RKO (cell line): ENCODE measurements around the gene CELA3A.
"Not testable (repeated sequence)": the region's sequence is repeated elsewhere in the genome, so short reads cannot be mapped to it uniquely, and the experiment has no call there.

Experiments used
- DNase-seq: peaks from one replicate; pipeline ENCODE4 v3.0.0-alpha.2; 2016; ENCODE audit warnings: low spot score

The CELA3A gene

DNA sequence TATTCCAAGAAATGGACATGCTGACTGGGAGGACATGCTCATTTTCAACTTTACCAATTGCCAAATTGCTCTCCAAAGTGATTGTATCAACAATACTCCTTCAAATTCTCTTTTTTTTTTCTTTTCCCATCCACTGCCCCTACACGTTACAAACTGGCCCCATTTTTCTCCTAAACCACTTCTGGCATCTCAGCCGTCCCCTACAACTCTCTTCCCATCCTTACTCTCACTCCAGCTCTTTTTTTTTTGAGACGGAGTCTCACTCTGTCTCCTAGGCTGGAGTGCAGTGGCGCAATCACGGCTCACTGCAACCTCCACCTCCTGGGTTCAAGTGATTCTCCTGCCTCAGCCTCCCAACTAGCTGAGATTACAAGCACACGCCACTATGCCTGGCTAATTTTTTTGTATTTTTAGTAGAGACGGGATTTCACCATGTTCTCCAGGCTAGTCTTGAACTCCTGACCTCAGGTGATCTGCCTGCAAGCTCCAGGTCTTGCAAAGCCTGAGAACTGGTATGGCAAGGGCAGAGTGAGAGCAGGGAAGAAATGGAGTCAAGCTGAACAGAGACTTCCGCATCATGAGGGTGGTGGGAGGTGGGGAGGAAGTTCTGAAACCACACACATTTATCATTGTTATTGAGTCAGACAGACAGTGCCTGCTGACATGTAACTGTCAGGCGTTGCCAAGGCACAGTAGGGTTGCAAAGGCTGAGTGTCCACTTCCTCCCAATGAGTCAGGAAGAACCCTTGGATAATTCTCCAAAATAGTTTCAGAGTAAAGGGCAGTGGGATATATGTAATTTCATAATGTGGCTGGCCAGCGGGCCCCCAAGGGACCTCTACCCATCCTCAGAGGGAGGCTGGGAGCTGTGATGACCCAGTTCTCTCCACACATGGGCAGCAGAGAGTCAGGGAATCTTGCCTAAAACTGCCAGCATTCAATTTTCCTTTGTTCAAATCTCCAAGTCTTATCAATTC is 17.4 kb downstream of the CELA3A start:
- DNase-seq = peak; percentile 98

DNA sequence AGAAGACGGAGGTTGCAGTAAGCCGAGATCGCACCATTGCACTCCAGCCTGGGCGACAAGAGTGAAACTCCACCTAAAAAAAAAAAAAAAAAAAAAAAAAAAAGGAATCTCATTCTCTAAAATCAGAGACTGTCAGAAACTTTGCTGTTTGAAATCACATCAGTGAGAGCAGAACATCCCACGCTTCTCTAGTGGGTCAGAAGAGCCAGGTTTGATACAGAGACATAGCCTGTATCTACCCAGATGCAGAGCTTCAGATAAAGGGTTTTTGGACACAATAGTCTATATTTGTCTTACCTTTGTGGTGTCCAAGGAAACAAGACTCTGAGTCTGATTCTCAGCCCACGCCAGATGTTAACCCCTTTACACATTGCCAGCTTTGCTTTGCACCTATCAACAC is 19.6 kb downstream of the CELA3A start:
- no peak for DNase-seq

- peak; percentile 86 for DNase-seq
Observed at GRCh38 chr1:22024485-22025367, 23.3 kb downstream of the CELA3A start.

DNA sequence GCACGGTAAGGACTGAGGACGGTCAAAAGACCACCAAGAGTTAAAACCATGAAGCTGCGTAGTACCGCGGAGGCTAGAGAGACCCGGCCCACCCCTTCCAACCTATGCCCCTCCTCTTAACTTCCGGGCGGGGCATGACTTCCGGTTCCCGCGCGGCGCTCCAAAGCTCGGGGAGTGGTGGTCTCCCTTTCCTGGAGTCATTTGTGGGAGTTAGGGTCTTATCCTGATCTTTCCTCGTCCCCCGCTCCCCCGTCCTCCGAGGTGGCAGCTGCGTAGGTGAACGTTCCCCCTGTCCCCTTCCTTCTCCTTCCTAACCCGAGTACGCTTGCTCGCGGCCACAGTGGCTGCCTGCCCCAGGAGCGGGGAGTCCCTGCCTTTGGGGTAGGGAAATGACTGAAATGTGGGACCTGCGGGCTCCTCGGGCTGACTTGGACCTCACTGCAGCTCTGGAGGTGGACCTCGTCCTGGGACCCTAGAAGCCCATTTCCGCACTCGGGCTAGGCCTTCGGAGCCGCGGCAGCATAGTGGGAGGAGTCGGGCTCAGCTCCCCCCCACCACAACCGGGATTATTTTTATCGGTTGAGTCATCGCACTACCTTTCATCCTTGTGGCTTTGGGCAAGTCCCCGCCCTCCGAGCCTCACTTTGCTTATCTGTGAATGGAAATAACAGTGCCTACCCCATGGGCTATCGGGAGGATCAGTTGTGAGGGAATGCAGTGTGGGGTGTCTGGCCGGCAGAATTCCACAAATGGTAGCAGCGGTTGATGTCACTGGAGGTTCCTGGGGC is 24.1 kb downstream of the CELA3A start:
- DNase-seq = peak; percentile 95

GRCh38 chr1:22026924-22027289 is 25.4 kb downstream of the CELA3A start:
- no peak for DNase-seq

- no peak for DNase-seq
Observed at GRCh38 chr1:22030057-22030456, 28.6 kb downstream of the CELA3A start.

- no peak for DNase-seq
Observed at GRCh38 chr1:22030473-22030872, 29.0 kb downstream of the CELA3A start.

GRCh38 chr1:22031214-22031962 is 29.9 kb downstream of the CELA3A start:
- DNase-seq = no peak

- not testable (repeated sequence) for DNase-seq
Observed at GRCh38 chr1:22034834-22035233, 33.4 kb downstream of the CELA3A start.

- no peak for DNase-seq
Observed at GRCh38 chr1:22037520-22037919, 36.1 kb downstream of the CELA3A start.

GRCh38 chr1:22038036-22038435 is 36.6 kb downstream of the CELA3A start:
- DNase-seq = no peak

GRCh38 chr1:22039594-22040285 is 38.3 kb downstream of the CELA3A start:
- no peak for DNase-seq

DNA sequence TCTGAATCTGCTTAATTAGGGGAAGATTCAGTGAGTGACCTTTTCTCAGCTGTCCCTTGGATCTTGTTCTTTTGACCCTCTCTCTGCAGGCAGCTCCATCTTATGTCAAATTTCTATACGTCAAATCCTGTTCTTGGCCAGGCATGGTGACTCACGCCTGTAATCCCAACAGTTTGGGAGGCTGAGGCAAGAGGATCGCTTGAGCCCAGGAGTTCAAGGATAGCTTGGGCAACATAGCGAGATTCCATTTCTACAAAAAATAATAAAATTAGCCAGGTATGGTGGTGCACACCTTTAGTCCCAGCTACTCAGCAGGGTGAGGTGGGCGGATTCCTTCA is 38.8 kb downstream of the CELA3A start:
- no peak for DNase-seq

- DNase-seq = no peak
Observed at GRCh38 chr1:22041505-22041904, 40.0 kb downstream of the CELA3A start.

- no peak for DNase-seq
Observed at GRCh38 chr1:22043198-22043769, 41.8 kb downstream of the CELA3A start.

DNA sequence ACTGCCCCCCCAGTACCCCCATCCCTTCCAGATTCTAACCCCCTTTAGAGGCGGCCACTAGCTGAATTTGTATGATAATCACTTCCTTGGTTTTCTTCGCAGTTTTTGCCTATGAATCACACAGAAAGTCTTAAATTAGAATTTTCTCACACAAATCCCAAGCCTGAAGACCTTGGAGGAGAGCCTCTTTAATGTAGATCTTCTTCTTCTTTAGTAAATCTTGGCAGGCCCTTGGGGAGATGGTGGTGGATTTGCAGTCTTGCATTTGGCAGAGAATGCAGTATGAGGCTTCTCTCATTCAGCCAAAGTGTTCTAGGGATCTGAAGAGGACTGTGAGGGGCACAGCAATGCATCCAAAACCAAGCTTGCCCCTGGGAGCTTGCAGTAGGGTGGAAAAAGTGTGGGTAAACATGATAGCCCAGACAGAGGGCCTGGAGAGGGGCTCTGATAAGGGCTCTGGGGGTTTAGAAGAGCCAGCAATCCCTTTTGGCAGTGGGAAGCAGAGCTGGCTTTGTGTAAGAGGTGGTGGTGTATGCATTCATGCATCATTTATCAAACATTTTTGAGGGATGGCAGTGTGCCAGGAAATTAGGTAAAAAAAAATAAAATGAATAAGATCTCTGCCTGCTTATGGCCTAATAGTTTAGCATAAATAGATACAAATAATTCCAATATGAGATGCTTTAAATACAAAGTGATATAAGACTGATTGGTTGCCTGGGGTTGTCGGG is 43.4 kb downstream of the CELA3A start:
- DNase-seq = no peak

DNA sequence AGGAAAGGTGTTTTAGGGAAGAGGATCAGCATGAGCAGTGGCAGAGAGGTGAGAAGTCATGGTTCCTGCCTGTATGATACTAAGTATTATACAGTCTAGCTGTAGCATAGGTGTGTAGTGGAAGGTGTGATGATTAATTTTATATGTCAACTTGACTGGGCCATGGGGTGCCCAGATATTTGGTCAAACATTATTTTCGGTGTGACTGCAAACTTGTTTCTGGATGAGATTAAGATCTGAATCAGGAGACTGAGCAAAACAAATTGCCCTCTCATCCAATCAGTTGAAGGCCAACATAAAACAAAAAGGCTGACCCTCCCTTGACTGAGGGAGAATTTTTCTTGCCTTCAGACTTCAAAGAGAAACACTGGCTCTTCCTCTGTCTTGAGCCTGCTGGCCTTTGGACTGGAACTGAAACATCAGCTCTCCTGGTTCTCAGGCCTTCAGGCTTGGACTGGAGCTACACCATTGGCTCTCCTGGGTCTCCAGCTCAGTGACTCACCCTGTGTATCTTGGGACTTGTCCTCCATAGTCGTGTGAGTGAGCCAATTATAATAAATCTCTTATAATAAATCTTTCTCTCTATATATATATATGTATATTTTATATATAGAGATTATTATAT is 44.3 kb downstream of the CELA3A start:
- DNase-seq = no peak

- no peak for DNase-seq
Observed at GRCh38 chr1:22048351-22049192, 47.1 kb downstream of the CELA3A start.
